Measurements from ENCODE around the gene FOXP1. TPM values are rescaled to one million over a fixed set of nuclear protein-coding genes. Genes with fewer than 3 reads are reported as not detected.

FOXP1 gene
- total and polyA plus RNA-seq, 12 donors, result 7.6 to 42.7 (median 24.3) TPM

DNA sequence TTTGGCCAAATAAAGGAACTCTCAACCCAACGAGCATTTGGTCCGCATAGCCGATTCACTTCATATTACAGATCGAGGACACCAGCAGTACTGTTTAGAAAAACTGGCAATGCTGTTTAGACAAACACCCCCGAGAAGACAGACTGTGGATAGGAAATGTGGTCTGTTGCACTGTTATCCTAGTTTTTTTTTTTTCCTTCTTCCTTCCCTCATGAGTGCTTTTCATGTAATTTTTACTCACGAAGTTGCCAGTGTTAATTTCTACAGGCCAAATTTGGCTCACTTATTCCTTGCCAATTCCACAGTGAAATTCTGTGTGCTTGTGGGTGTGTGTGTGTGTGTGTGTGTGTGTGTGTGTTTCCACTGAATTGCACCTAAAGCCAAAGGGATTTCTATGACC, 165.7 kb downstream of the FOXP1 start:
- WGBS, 4 donors, result 74 to 84% (median 84%) methylated on average over 6 of the region's 6 CpGs
- Histone ChIP-seq H3K27me3 (no peaks in the 10 kb centered on the region), H3K4me1 (replicated peaks in 1 of 2) (no peaks in the 10 kb centered on the region), H3K36me3 (replicated peaks in 1 of 2) (no peaks in the 10 kb centered on the region), H3K27ac (no peak overlapping the region), H3K9me3 (replicated peaks in 1 of 3) (no peaks in the 10 kb centered on the region), H3K4me3 (no peak overlapping the region)
- intact Hi-C loops (cut with DNase I), result no loop called here
- TF ChIP-seq, protein P1, sequence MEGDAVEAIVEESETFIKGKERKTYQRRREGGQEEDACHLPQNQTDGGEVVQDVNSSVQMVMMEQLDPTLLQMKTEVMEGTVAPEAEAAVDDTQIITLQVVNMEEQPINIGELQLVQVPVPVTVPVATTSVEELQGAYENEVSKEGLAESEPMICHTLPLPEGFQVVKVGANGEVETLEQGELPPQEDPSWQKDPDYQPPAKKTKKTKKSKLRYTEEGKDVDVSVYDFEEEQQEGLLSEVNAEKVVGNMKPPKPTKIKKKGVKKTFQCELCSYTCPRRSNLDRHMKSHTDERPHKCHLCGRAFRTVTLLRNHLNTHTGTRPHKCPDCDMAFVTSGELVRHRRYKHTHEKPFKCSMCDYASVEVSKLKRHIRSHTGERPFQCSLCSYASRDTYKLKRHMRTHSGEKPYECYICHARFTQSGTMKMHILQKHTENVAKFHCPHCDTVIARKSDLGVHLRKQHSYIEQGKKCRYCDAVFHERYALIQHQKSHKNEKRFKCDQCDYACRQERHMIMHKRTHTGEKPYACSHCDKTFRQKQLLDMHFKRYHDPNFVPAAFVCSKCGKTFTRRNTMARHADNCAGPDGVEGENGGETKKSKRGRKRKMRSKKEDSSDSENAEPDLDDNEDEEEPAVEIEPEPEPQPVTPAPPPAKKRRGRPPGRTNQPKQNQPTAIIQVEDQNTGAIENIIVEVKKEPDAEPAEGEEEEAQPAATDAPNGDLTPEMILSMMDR (IDR thresholded peaks at IDR 0.05), result no peak
- TF ChIP-seq POLR2A (IDR thresholded peaks at IDR 0.05), result no peak
- DNase-seq, result no peak

DNA sequence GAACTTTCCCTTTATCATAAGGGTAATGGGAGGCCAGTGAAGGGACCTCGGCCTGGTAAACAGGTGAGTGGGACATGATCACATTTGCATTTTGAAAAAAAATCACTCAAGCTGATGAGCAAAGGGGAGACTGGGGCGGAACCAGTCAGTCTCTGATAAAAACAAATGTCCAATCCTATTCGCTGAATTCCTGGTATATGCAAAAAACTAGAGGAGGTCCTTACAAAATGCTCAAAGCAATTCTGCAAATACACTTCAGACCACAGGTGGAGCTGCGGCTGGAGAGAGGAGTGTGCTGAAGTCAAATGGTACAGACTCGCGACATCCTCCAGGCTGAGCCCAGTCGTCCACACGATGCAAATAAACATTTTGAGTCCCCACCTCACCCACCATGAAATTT, 166.7 kb downstream of the FOXP1 start:
- Histone ChIP-seq H3K4me3 (no peak overlapping the region), H3K36me3 (replicated peaks in 1 of 2) (no peaks in the 10 kb centered on the region), H3K27ac (no peak overlapping the region), H3K27me3 (no peaks in the 10 kb centered on the region), H3K9me3 (replicated peaks in 1 of 3) (no peaks in the 10 kb centered on the region), H3K4me1 (replicated peaks in 1 of 2) (no peaks in the 10 kb centered on the region)
- intact Hi-C loops (cut with DNase I), result no loop called here
- TF ChIP-seq, protein P1 (IDR thresholded peaks at IDR 0.05), result no peak
- TF ChIP-seq POLR2A (IDR thresholded peaks at IDR 0.05), result no peak
- DNase-seq, result no peak
- WGBS, 4 donors, result 88 to 93% (median 89%) methylated on average over 8 of the region's 8 CpGs

DNA sequence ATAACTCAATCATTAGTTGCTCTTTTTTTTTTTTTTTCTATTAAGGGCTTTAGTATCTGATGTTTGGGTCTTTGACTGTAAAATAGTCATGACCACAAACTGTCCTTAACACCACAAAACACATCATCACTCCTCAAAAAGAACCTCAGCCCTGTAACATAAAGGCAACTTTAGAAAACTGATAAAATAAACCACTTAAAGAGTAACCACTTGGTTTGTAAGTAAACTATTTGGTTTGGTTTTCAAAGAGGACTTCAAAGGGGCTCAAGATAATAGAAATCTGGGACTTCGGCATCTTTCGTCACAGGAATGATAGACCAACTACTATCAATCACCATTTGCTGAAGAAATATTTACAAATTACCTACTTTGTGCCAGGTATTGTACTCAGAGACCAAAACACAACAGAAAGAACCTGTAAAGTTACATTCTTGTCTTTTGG, 167.8 kb downstream of the FOXP1 start:
- intact Hi-C loops (cut with DNase I), result no loop called here
- Histone ChIP-seq H3K36me3 (replicated peaks in 1 of 2) (no peaks in the 10 kb centered on the region), H3K27ac (no peak overlapping the region), H3K4me1 (replicated peaks in 1 of 2) (no peaks in the 10 kb centered on the region), H3K27me3 (no peaks in the 10 kb centered on the region), H3K9me3 (replicated peaks in 1 of 3) (no peaks in the 10 kb centered on the region), H3K4me3 (no peak overlapping the region)
- DNase-seq, result no peak
- no peak for TF ChIP-seq POLR2A (IDR thresholded peaks at IDR 0.05)
- TF ChIP-seq, protein P1 (IDR thresholded peaks at IDR 0.05), result no peak
- 80 to 92% (median 88%) methylated on average over 2 of the region's 2 CpGs for WGBS, 4 donors

DNA sequence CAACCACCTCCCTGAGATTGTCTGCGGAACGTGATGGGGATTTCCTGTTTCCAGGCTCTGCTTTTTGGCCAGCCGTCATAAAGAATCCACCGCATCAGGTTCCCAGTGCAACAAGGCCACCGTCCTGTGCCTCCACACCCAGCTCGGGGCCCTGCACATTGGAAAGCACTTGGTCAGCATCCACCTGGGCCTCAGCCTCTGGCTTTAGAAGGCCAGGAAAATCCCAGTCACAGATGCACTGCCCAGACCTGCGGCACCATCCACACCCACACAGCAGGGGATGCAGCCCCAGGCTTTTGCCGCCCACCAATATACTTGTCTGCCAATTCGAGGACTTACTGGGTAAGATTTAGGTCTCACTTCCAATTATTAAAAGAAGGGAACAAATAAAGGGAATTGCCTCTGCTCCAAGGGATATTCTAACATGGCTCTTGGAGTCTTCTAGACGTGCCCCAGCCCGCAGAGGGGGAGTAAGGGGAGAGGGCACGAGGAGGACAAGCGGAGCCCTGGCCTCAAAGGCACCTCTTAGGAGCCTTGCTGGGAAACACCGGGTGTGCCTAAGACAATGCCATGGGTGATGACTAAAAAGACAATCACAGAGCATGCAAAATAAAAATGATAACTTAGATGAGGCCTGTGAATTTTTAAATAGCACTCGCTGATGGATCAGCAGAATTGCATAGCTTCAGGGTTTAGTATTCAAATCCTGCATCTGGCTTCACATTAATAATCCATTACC, 169.2 kb downstream of the FOXP1 start:
- no peaks in the 10 kb centered on the region for H3K27me3 ChIP-seq
- no peaks in the 10 kb centered on the region for H3K9me3 ChIP-seq (replicated peaks in 1 of 3)
- H3K4me1 ChIP-seq (replicated peaks in 1 of 2), result no peaks in the 10 kb centered on the region
- no peaks in the 10 kb centered on the region for H3K36me3 ChIP-seq (replicated peaks in 1 of 2)
- no peak for TF ChIP-seq POLR2A (IDR thresholded peaks at IDR 0.05)
- TF ChIP-seq, protein P1 (IDR thresholded peaks at IDR 0.05), result no peak
- no peak overlapping the region for H3K4me3 ChIP-seq
- no peak overlapping the region for H3K27ac ChIP-seq
- no peak for DNase-seq
- intact Hi-C loops (cut with DNase I), result no loop called here
- WGBS, 4 donors, result 89 to 94% (median 92%) methylated on average over 14 to 15 of the region's 15 CpGs

All from adrenal gland (tissue), 12 donors.